ENCODE measurements around the gene PRKCB.

DNA sequence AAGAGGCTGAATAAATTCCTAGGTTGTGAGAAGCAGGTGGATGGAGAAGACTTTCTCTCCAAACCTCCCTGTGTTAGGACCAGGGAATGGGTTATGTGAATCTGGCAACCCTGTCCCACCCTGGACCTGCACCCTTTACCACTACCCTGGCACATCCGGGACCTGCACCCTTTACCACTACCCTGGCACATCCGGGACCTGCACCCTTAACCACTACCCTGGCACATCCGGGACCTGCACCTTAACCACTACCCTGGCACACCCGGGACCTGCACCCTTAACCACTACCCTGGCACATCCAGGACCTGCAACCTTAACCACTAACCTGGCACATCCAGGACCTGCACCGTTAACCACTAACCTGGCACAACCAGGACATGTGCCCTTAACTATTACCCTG, 213.3 kb downstream of the PRKCB start:
- TF ChIP-seq, protein P1, sequence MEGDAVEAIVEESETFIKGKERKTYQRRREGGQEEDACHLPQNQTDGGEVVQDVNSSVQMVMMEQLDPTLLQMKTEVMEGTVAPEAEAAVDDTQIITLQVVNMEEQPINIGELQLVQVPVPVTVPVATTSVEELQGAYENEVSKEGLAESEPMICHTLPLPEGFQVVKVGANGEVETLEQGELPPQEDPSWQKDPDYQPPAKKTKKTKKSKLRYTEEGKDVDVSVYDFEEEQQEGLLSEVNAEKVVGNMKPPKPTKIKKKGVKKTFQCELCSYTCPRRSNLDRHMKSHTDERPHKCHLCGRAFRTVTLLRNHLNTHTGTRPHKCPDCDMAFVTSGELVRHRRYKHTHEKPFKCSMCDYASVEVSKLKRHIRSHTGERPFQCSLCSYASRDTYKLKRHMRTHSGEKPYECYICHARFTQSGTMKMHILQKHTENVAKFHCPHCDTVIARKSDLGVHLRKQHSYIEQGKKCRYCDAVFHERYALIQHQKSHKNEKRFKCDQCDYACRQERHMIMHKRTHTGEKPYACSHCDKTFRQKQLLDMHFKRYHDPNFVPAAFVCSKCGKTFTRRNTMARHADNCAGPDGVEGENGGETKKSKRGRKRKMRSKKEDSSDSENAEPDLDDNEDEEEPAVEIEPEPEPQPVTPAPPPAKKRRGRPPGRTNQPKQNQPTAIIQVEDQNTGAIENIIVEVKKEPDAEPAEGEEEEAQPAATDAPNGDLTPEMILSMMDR (IDR thresholded peaks at IDR 0.05; ENCODE audit: low read depth, low read length, missing input control): no peak
- TF ChIP-seq TAF1 (conservative IDR thresholded peaks at IDR 0.05) (no peak), SP1 (IDR thresholded peaks at IDR 0.05) (no peak), GABPA (IDR thresholded peaks at IDR 0.05 in 1 of 2, conservative IDR thresholded peaks at IDR 0.05 in 1 of 2) (no peak), RXRA (IDR thresholded peaks at IDR 0.05) (no peak), RAD21 (IDR thresholded peaks at IDR 0.05) (no peak), YY1 (IDR thresholded peaks at IDR 0.05) (no peak), FOXA1 (IDR thresholded peaks at IDR 0.05) (no peak), JUND (IDR thresholded peaks at IDR 0.05) (no peak)
- TF ChIP-seq, protein P2, sequence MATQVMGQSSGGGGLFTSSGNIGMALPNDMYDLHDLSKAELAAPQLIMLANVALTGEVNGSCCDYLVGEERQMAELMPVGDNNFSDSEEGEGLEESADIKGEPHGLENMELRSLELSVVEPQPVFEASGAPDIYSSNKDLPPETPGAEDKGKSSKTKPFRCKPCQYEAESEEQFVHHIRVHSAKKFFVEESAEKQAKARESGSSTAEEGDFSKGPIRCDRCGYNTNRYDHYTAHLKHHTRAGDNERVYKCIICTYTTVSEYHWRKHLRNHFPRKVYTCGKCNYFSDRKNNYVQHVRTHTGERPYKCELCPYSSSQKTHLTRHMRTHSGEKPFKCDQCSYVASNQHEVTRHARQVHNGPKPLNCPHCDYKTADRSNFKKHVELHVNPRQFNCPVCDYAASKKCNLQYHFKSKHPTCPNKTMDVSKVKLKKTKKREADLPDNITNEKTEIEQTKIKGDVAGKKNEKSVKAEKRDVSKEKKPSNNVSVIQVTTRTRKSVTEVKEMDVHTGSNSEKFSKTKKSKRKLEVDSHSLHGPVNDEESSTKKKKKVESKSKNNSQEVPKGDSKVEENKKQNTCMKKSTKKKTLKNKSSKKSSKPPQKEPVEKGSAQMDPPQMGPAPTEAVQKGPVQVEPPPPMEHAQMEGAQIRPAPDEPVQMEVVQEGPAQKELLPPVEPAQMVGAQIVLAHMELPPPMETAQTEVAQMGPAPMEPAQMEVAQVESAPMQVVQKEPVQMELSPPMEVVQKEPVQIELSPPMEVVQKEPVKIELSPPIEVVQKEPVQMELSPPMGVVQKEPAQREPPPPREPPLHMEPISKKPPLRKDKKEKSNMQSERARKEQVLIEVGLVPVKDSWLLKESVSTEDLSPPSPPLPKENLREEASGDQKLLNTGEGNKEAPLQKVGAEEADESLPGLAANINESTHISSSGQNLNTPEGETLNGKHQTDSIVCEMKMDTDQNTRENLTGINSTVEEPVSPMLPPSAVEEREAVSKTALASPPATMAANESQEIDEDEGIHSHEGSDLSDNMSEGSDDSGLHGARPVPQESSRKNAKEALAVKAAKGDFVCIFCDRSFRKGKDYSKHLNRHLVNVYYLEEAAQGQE (IDR thresholded peaks at IDR 0.05): no peak
- TF ChIP-seq, protein P3, sequence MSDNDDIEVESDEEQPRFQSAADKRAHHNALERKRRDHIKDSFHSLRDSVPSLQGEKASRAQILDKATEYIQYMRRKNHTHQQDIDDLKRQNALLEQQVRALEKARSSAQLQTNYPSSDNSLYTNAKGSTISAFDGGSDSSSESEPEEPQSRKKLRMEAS (IDR thresholded peaks at IDR 0.05): no peak
- TF ChIP-seq, protein P4, sequence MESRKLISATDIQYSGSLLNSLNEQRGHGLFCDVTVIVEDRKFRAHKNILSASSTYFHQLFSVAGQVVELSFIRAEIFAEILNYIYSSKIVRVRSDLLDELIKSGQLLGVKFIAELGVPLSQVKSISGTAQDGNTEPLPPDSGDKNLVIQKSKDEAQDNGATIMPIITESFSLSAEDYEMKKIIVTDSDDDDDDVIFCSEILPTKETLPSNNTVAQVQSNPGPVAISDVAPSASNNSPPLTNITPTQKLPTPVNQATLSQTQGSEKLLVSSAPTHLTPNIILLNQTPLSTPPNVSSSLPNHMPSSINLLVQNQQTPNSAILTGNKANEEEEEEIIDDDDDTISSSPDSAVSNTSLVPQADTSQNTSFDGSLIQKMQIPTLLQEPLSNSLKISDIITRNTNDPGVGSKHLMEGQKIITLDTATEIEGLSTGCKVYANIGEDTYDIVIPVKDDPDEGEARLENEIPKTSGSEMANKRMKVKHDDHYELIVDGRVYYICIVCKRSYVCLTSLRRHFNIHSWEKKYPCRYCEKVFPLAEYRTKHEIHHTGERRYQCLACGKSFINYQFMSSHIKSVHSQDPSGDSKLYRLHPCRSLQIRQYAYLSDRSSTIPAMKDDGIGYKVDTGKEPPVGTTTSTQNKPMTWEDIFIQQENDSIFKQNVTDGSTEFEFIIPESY (IDR thresholded peaks at IDR 0.05): no peak
- TF ChIP-seq, protein P5, sequence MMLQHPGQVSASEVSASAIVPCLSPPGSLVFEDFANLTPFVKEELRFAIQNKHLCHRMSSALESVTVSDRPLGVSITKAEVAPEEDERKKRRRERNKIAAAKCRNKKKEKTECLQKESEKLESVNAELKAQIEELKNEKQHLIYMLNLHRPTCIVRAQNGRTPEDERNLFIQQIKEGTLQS (IDR thresholded peaks at IDR 0.05): no peak
